PC-9 (cell line): ENCODE measurements around the gene CABYR.

Experiments used
- EZH2 ChIP-seq: fragments of 200-600 bp; sonication (generic); IDR thresholded peaks from 2 replicates; pipeline ENCODE4 v1.8.0; 2017; ENCODE audit warnings: antibody characterized with exemption, low read depth
- TF ChIP-seq, protein P1 (sequence below): fragments of 200-600 bp; sonication (generic); conservative IDR thresholded peaks from 2 replicates; pipeline ENCODE4 v1.6.1; 2017; ENCODE audit warnings: mixed run types, antibody characterized with exemption, mild to moderate bottlenecking, moderate library complexity

DNA sequence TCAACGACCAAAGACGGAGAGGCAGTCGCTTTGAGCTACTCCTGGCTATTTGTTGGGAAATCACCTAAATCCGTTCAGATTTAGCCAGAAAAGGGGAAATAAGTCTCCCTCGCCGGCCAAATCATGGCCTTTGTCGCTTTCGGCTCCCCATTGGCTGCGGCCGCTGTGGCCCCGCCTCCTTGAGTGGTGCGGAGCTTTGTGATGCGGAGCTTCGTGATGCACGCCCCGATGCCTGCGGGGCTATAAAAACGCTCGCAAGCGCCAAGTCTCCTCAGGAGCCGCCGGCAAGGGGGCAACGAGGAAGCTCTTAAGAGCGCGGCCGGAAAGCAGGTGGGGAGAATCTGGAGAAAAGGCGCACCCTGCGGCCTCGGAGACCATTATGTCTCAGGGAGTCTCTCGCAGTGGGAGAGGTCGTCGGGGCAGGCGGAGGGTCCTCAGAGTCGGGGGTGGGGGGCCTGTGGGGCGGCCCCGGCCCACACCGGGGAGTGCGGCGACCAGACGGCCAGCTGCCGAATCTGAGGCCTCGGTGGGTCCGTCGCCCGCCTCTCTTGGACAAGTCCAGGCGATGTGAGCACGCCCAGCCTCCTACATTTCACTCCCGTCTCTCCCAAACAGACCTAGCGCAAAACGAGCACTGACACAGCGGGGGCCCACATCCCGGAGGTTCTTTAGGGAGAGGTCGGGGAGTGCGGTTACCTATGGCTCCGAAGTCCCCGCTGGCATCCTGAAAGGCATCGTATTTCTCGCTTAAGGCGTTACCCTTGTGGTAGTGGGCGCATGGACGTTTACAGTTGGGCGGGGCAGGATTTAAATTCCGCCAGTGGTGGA is at the start of gene CABYR:
- TF ChIP-seq, protein P1, sequence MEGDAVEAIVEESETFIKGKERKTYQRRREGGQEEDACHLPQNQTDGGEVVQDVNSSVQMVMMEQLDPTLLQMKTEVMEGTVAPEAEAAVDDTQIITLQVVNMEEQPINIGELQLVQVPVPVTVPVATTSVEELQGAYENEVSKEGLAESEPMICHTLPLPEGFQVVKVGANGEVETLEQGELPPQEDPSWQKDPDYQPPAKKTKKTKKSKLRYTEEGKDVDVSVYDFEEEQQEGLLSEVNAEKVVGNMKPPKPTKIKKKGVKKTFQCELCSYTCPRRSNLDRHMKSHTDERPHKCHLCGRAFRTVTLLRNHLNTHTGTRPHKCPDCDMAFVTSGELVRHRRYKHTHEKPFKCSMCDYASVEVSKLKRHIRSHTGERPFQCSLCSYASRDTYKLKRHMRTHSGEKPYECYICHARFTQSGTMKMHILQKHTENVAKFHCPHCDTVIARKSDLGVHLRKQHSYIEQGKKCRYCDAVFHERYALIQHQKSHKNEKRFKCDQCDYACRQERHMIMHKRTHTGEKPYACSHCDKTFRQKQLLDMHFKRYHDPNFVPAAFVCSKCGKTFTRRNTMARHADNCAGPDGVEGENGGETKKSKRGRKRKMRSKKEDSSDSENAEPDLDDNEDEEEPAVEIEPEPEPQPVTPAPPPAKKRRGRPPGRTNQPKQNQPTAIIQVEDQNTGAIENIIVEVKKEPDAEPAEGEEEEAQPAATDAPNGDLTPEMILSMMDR, result no peak
- no peak for TF ChIP-seq EZH2
